Activated naive CD4-positive, alpha-beta T cell treated with anti-CD3 and anti-CD28 coated beads, Interleukin-2, amount 50 U/mL, for 72 hours (primary cell): Measurements from ENCODE around the gene IFNLR1. TPM values are rescaled to one million over a fixed set of nuclear protein-coding genes. Genes with fewer than 3 reads are reported as not detected.

Experiments used
- ATAC-seq, 2 donors: fragments of 150-1000 bp; cut with Tn5 transposase; 2 replicates each; pipeline ENCODE4 v1.10.0; 2021; ENCODE audit warnings: mild to moderate bottlenecking in 2 of 2, moderate library complexity in 2 of 2
- DNase-seq, 2 donors: peaks; one replicate each; pipeline ENCODE4 v3.0.0; 2021 to 2022; ENCODE audit warnings: low spot score in 2 of 2
- H3K27ac Mint-ChIP-seq, 2 donors: one replicate each; pipeline ENCODE4 v1.8.0; 2022; ENCODE audit warnings: mild to moderate bottlenecking in 2 of 2, mixed read lengths in 2 of 2
- H3K36me3 Mint-ChIP-seq, 2 donors: one replicate each; pipeline ENCODE4 v1.8.0; 2022; ENCODE audit warnings: mixed read lengths in 2 of 2
- H3K9me3 Mint-ChIP-seq, 2 donors: one replicate each; pipeline ENCODE4 v1.8.0; 2022; ENCODE audit warnings: mixed read lengths in 2 of 2
- total RNA-seq, 2 donors: library from RNA; stranded (reverse); gene quantifications; one replicate each; pipeline ENCODE4 v1.2.3, GENCODE V29; 2022

Gene IFNLR1
- total RNA-seq, 2 donors from 2014 or later = 5.0 to 6.3 TPM

DNA sequence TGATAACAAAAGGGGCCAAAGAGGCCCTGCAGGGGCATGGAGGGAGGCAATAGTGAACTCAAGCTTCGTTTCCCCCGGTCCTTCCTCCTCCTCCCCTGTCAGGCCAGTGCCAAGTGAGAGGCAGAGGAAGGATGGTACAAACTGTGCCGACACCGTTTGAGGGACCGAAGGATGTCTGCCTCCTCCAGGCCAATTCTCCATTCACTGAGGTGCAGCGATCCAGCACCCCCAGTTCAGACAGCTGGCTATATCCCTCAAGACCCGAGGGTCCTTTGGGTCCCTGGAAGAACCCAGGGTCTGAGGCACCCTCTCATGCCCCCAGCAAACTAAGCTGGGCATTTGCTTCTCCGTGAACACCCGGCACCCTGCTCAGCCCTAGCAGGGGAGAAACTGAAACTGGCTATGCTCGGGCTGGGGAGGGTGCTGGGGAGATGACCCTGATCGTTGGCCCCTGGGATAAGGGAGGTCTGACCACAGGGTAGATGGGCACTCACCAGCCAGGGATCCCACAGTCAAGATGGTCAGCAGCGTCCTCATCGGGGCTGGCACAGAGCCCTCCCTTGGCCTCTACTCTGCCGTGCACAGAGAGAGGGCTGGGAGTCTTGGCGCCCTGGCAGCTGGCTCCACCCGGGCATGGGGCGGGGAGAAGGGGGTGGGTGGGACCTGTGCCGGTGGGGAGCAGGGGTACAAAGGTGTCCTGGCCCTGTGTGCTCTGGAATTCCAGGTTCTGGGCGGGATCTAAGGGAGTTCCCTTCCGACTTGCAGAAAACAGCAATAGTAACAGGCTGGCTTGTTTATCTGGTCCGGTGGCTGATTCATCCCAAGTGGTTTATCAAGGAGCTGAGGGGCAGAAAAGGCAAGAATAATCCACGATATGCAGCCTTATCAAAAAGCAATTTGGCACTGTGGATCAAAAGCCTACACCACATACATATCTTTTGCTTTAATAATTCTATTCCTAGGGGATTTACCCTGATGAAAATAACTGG, 44.2 kb downstream of the IFNLR1 start, which contains the start of gene IL22RA1:
Gene IL22RA1 (minus strand): TSS at position 595 of the 989 bp plus-strand sequence. CDS start 58 bp downstream, at position 537.
- no peaks in the 10 kb centered on the region for H3K9me3 Mint-ChIP-seq
- no peaks in the 10 kb centered on the region for H3K36me3 Mint-ChIP-seq
- ATAC-seq (no peak), DNase-seq (no peak)
- peak within 1 kb of the TSS in 1 of 2 donors; percentile 15 for H3K27ac Mint-ChIP-seq

DNA sequence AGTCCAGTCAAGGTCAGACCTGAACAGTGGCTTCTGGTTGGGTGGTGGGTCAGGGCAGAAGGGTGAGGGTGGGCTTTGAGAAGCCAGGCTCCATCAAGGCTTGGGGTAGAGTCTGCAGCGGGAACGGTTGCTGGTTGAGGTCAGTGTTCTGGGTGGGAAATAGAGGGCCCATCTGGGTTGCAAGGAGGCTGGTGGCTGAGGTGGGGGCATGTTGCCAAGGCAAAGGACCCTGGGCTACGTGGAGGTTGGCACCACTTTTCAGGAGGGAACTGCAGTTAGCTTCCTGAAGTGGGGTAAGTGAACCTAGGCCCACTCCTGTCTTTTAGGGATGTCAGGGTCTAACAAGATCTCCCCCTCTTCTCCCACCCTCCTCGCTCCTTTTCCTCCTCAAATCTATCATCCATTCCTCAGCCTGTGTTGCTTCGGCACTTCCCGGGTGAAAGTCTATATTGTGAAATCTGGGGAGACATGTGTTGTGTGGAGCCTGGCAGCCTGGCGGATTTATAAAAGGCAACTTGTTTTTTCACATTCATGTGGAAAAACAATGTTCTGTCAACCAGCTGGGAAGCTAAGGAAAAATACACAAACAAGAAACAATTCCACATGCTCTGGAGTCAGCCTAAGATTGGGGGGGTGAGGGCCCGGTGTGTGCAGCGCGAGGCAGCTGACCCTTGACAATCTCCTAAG, 45.6 kb downstream of the IFNLR1 start:
- ATAC-seq (no peak), DNase-seq (no peak)
- Mint-ChIP-seq H3K27ac (no peak overlapping the region), H3K36me3 (no peaks in the 10 kb centered on the region), H3K9me3 (no peaks in the 10 kb centered on the region)

DNA sequence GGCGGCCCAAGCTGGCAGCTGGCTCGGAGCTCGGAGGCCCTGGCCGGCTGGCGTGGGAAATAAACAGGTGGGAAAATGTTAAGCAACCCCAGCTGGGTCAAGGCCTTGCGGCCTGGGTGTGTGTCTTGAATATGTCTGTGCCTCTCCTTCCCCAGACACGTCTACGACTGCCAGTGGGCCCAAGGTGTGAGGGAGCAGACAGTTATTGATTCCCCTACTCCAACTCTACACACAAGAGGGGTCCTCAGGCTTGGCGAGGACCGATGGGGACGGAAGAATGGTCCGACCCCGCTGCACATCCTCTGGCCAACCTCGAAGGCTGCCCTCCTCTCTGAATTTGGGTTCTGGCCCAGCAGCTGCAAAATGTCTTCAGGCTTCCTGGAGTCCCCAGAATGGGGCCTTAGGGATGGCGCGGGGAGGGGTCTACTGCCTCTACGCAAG, 46.3 kb downstream of the IFNLR1 start:
- DNase-seq (no peak), ATAC-seq (no peak)
- H3K36me3 Mint-ChIP-seq = no peaks in the 10 kb centered on the region
- H3K27ac Mint-ChIP-seq = no peak overlapping the region
- no peaks in the 10 kb centered on the region for H3K9me3 Mint-ChIP-seq

DNA sequence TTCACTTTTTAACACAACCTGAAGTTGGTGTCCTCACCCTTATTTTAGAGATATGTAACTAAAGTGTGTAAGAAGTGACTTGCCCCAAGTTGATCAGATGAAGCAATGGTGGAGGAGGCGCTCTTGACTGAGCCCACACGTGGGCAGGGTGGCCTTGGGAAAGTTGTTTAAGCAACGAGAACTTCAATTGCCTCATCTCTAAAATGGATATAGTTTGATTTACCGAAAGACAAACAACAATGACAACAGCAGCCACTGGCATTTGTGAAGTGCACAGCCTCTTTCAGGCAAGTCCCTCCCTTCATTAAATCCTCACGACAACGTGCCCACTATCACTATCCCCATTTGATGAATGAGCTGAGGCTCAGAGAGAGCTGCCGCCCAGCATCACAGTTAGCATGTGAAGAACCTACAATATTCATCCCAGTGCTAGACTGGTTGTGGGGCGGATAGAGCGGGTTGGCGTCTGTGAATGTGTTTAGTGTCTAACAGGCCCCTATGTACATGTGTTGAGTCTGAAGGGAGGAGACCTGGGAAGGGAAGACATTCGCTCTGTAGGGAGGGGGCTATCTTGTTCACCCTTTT, 47.2 kb downstream of the IFNLR1 start:
- ATAC-seq (no peak), DNase-seq (no peak)
- no peaks in the 10 kb centered on the region for H3K36me3 Mint-ChIP-seq
- no peaks in the 10 kb centered on the region for H3K9me3 Mint-ChIP-seq
- no peak overlapping the region for H3K27ac Mint-ChIP-seq

DNA sequence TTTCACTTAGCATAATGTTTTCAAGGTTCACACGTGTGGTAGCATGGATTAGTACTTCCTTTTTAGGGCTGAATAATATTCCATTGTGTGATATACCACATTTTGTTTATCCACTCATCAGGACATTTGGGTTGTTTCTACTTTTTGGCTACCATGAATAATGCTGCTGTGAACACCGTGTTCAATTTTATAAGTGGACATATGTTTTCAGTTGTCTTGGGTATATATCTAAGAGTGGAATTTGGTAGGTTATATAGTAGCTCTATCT, 47.9 kb downstream of the IFNLR1 start:
- H3K9me3 Mint-ChIP-seq = no peaks in the 10 kb centered on the region
- H3K36me3 Mint-ChIP-seq = no peaks in the 10 kb centered on the region
- H3K27ac Mint-ChIP-seq = no peak overlapping the region
- ATAC-seq (no peak), DNase-seq (no peak)

DNA sequence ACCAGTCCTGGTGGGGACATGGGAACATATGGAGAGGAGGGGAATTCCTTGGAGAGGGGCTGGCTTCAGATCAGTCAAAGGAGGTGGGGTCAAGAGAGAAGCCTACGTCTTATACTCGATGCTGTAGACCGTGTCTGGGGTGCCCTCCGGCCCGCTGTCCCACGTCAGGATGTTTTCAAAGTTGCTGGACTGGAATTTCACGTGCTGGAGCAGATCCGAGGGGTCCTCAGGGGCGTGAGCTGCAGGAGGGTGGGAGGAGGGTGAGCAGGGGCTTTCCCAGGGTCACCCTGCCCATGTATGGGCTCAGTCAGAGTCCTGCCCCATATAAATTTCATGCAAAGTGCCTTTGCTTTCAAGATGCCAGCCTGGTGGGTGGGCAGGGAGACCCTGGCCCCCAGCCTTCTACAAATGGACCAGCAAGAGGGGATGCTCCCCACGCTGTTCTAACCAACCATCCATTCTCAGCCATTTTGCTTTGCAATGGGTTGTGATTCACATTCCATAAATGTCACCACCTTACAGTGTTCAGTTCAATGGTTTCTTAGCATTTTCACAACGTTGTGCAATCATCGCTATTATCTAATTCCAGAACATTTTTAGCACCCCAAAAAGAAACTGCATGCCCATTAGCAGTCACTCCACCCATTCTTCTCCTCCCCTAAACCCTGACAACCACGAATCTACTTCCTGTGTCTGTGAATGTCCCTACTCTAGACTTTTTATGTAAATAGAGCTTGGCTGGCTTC, 48.4 kb downstream of the IFNLR1 start:
- no peak for ATAC-seq
- no peak for DNase-seq
- H3K9me3 Mint-ChIP-seq = no peaks in the 10 kb centered on the region
- H3K36me3 Mint-ChIP-seq = no peaks in the 10 kb centered on the region
- H3K27ac Mint-ChIP-seq = no peak overlapping the region

DNA sequence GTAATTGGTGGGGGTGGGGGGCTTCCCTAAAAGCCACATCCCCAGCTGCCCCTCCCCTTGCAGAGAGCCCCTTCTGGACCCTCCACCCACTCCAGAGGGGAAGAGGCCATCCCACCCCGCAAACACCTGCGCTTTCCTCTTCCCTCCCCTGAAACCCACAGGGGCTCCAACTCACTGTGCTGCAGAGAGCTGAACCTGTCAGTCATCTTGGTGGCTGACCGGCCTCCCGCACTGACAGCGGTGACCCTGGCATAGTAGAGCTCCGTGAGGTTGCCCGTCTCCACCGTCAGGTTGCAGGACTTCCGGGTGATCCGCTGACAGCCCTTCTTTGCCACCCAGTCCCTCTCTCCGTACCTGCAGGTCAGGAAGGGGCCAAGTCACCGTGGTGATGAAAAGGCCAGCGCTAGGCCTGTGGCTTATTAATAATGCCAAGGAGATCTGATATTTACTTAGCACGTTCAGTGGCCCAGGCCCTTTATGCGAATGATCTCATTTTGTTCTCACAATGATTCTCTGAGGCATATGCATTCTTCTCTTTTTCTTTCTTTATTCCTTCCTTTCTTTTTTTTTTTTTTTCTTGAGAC, 50.0 kb downstream of the IFNLR1 start:
- ATAC-seq = no peak
- Mint-ChIP-seq H3K9me3 (no peaks in the 10 kb centered on the region), H3K27ac (no peak overlapping the region), H3K36me3 (no peaks in the 10 kb centered on the region)
- DNase-seq = no peak

DNA sequence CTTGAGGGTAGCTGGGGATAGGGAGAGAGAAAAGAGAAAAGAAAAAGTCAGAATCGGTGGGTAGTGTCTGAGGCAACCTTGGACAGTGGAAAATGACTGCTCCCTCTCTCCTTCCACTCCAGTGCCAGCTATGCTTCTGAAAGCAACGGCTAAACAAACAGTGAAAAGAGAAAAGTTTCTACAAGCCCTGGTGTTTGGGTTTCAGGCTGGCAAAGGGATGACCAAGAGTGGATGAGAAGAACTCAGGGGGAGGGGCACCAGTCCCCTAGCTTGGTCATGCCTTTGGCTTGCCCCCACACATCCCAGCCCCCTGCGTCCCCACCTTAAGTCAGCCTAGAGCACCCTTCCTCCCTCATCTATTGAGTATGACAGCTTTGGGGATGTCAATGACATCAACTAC, 52.7 kb downstream of the IFNLR1 start:
- Mint-ChIP-seq H3K9me3 (no peaks in the 10 kb centered on the region), H3K36me3 (no peaks in the 10 kb centered on the region), H3K27ac (no peak overlapping the region)
- ATAC-seq (no peak), DNase-seq (no peak)

DNA sequence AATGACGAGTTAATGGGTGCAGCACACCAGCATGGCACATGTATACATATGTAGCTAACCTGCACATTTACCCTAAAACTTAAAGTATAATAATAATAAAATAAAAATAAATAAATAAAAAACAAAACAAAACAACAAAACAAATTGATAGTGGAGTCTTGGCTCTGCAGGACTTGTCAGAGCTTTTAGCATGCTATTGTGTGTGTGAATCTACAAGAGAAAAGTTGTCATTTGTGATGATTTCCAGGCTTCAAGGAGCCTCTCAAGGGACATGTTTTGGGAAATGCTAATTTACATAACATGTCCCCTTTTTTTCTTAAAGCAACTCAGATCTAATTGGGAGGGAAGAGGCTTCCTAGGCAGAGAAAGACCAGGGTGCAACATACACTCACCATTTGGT, 53.3 kb downstream of the IFNLR1 start:
- ATAC-seq (no peak), DNase-seq (no peak)
- no peaks in the 10 kb centered on the region for H3K36me3 Mint-ChIP-seq
- H3K9me3 Mint-ChIP-seq = peaks cover 0 to 5% of the 10 kb centered on the region in 2 donors
- H3K27ac Mint-ChIP-seq = no peak overlapping the region

DNA sequence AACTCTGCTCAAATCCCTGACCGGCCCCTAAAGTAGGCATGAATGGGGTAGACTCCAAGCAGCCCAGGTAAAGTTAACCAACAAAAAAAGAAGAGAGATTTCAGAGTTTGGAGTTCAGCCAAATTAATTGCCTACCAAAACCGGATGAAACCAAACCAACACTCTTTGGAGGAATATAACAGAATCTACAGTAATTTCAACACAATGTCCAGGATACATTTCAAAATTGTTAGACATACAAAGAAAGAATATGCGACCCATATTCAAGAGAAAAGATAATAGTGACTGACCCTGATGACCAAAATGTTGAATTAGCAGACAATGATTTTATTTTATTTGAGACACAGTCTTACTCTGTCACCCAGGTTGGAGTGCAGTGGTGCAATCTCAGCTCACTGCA, 56.7 kb downstream of the IFNLR1 start:
- Mint-ChIP-seq H3K9me3 (peaks cover 0 to 8% of the 10 kb centered on the region in 2 donors), H3K36me3 (no peaks in the 10 kb centered on the region)

DNA sequence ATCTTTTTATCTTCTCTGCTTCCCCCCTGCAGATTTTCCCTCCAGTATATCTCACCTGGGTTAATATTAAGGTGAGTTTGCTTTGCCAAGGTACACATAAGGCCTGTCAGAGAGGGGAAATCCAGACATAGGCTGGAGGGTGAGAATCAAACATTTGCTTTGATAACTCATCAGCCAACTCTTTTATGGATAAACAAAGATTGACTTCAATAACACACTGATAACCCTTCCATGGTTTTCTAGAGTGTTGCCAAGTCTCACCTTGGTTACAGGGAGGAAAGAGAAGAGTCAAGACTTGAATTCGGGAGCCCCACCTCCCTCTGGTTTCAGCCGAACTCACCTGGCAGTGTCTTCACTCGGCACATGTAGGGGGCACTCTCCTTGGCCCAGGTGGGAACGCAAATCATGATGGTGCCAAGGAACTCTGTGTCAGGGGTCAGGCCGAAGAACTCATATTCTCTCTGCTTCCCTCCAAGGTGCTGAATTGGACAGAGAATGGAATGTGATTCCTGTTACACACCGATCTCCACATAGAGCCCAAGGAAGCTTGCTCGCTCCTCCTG, 59.2 kb downstream of the IFNLR1 start:
- H3K9me3 Mint-ChIP-seq = peaks cover 0 to 8% of the 10 kb centered on the region in 2 donors

More for the DNA sequence above, 56.7 kb downstream of the IFNLR1 start:
- DNase-seq (no peak), ATAC-seq (no peak)
- no peak overlapping the region for H3K27ac Mint-ChIP-seq

DNA sequence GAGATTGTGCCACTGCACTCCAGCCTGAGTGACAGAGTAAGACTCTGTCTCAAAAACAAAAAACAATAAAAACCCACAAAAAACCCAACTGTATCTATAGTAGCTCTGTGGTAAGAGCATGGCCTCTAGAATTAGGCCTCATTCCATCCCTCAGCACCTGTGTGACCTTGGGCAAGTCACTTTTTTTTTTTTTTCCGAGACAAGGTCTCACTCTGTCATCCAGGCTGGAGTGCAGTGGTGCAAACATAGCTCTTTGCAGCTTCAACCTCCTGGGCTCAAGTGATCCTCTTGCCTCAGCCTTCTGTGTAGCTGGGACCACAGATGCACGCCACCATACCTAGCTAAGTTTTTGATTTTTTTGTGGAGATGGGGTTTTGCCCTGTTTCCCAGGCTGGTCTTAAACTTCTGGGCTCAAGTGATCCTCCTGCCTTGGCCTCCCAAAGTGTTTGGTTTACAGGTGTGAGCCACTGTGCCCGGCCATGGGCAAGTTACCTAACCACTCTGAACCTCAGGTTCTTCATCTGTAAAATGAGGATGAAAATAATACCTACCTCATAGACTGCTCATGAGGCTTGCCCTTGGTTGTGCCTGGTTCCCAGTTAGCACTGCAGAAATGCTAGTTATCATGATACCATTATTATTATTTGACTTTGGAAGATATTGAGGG, 59.8 kb downstream of the IFNLR1 start:
- no peaks in the 10 kb centered on the region for H3K36me3 Mint-ChIP-seq
- DNase-seq (no peak), ATAC-seq (no peak)
- H3K27ac Mint-ChIP-seq = no peak overlapping the region
- peaks cover 0 to 8% of the 10 kb centered on the region in 2 donors for H3K9me3 Mint-ChIP-seq

More for the DNA sequence above, 59.2 kb downstream of the IFNLR1 start:
- H3K27ac Mint-ChIP-seq = no peak overlapping the region
- no peaks in the 10 kb centered on the region for H3K36me3 Mint-ChIP-seq
- no peak for ATAC-seq
- DNase-seq = no peak

DNA sequence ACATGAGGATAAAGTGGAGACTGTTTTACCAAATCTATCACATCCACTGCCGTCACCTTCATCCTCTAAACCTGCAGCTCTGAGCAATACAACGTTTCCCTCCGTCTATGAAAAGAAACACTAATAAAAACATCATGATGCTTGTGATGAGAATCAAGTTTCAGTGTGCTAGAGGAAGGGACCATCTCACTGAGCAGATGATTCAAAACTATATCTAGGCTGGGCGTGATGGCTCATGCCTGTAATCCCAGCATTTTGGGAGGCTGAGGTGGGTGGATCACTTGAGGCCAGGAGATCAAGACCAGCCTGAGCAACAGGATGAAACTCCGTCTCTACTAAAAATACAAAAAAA, 60.4 kb downstream of the IFNLR1 start:
- DNase-seq (no peak), ATAC-seq (no peak)
- H3K27ac Mint-ChIP-seq = no peak overlapping the region
- H3K36me3 Mint-ChIP-seq = no peaks in the 10 kb centered on the region
- H3K9me3 Mint-ChIP-seq = peaks cover 0 to 8% of the 10 kb centered on the region in 2 donors

DNA sequence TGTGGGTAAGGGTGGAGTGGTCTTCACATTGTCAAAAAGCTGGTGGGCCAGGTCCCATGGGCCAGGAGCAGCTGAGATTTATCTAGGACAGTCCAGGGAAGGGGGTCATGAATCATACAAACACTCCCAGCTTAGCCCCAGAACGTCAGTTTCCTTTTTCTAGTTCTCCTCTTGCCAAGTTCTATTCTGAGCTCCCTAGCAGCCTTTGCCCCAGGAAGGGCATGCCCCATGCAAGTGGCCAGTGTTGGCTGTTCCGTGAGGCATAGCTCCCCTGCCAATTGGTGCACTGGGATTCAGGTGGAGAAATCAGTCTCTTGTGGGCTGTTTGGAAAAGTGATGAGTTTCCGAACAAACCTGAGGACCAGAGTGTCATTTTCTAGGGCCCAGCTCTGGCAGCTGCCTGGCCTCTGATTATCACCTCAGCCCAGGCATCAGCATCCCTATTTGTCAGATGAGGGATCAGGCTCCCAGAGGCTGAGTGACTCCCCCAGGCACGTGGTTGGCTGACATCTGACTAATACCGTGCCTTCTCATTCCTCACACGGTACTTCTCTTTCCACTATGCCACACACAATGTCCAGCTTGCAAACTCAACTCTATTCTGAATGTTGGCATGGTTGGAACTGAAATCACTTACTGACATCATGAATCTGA, 60.9 kb downstream of the IFNLR1 start:
- Mint-ChIP-seq H3K9me3 (peaks cover 0 to 8% of the 10 kb centered on the region in 2 donors), H3K27ac (no peak overlapping the region), H3K36me3 (no peaks in the 10 kb centered on the region)
- DNase-seq = no peak
- peak in 1 of 2 donors; percentile 59 for ATAC-seq

DNA sequence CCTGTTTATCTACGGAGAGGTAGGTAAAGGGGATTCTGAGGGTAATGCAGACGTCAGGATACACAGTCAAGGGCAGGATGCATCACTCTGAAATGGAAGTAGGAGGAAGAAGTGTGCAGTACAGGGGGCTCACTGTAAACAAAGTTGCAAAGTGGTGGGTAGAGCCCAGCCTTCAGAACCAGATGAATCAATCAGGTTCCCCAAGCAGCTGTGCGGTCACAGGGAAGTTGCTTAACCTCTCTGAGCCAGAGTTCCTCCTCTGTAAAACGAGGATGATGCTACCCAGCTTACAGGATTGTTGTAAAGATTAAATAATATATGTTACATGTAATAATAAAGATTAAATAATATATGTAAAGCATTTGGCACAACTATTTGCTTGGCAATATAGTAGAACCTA, 61.6 kb downstream of the IFNLR1 start:
- peaks cover 0 to 8% of the 10 kb centered on the region in 2 donors for H3K9me3 Mint-ChIP-seq
- no peak overlapping the region for H3K27ac Mint-ChIP-seq
- no peaks in the 10 kb centered on the region for H3K36me3 Mint-ChIP-seq
- DNase-seq (no peak), ATAC-seq (no peak)
